SK-N-SH treated with all-trans-retinoic acid at 6 μM for 48 hours (cell line): ENCODE results near the gene ARHGAP44.

ENCODE experiments used
- ATAC-seq: fragments of 200-7000 bp; cut with Tn5 transposase; 3 replicates; pipeline ENCODE4 v1.9.1; 2020; ENCODE audit warnings: mild to moderate bottlenecking, moderate library complexity
- ARNTL ChIP-seq: fragments of 450-650 bp; formaldehyde crosslinking; IDR thresholded peaks from 2 replicates; pipeline ENCODE4 v1.5.0; 2020; ENCODE audit warnings: low read depth, mild to moderate bottlenecking, moderate library complexity, borderline replicate concordance
- CSDC2 ChIP-seq: fragments of 250-450 bp; sonication (Bioruptor Pico); IDR thresholded peaks from 2 replicates; pipeline ENCODE4 v1.5.0; 2020; ENCODE audit warnings: mild to moderate bottlenecking, moderate library complexity
- ESRRG ChIP-seq: fragments of 250-450 bp; sonication (Bioruptor Pico); IDR thresholded peaks from 2 replicates; pipeline ENCODE4 v1.6.1; 2021; ENCODE audit warnings: mild to moderate bottlenecking
- GLIS3 ChIP-seq: fragments of 250-450 bp; sonication (Bioruptor Pico); IDR thresholded peaks from 2 replicates; pipeline ENCODE4 v1.5.0; 2020; ENCODE audit warnings: mild to moderate bottlenecking, moderate library complexity
- ISL1 ChIP-seq: fragments of 250-450 bp; sonication (Bioruptor Pico); IDR thresholded peaks from 2 replicates; pipeline ENCODE4 v2.1.2; 2022; ENCODE audit warnings: mild to moderate bottlenecking, moderate library complexity
- OSR1 ChIP-seq: fragments of 250-450 bp; sonication (Bioruptor Pico); IDR thresholded peaks from 2 replicates; pipeline ENCODE4 v1.8.0; 2022; ENCODE audit warnings: moderate library complexity, mild to moderate bottlenecking, inconsistent platforms
- RARB ChIP-seq: fragments of 250-450 bp; sonication (Bioruptor Pico); IDR thresholded peaks from 2 replicates; pipeline ENCODE4 v1.8.0; 2021; ENCODE audit warnings: mild to moderate bottlenecking, moderate library complexity
- SNAI2 ChIP-seq: fragments of 250-450 bp; sonication (Bioruptor Pico); IDR thresholded peaks from 2 replicates; pipeline ENCODE4 v1.5.0; 2020; ENCODE audit warnings: mild to moderate bottlenecking, moderate library complexity
- TCF4 ChIP-seq: fragments of 250-450 bp; sonication (Bioruptor Pico); IDR thresholded peaks from 2 replicates; pipeline ENCODE4 v1.8.0; 2021; ENCODE audit warnings: mild to moderate bottlenecking, moderate library complexity, borderline replicate concordance
- TOX ChIP-seq: fragments of 250-450 bp; sonication (Bioruptor Pico); IDR thresholded peaks from 2 replicates; pipeline ENCODE4 v1.8.0; 2021; ENCODE audit warnings: mild to moderate bottlenecking, moderate library complexity, borderline replicate concordance
- ZC3H10 ChIP-seq: fragments of 250-450 bp; sonication (Bioruptor Pico); IDR thresholded peaks from 2 replicates; pipeline ENCODE4 v1.5.1; 2021; ENCODE audit warnings: mild to moderate bottlenecking, moderate library complexity
- ZFP3 ChIP-seq: fragments of 250-450 bp; sonication (Bioruptor Pico); IDR thresholded peaks from 2 replicates; pipeline ENCODE4 v1.5.0; 2020; ENCODE audit warnings: mild to moderate bottlenecking, moderate library complexity
- ZFP30 ChIP-seq: fragments of 450-650 bp; formaldehyde crosslinking; IDR thresholded peaks from 2 replicates; pipeline ENCODE4 v1.5.0; 2022; ENCODE audit warnings: mild to moderate bottlenecking, moderate library complexity
- ZNF565 ChIP-seq: fragments of 450-650 bp; formaldehyde crosslinking; conservative IDR thresholded peaks from 2 replicates; pipeline ENCODE4 v1.5.0; 2020; ENCODE audit warnings: low read depth, mild to moderate bottlenecking, moderate library complexity
- ZNF70 ChIP-seq: fragments of 450-650 bp; formaldehyde crosslinking; IDR thresholded peaks from 2 replicates; pipeline ENCODE4 v1.5.0; 2020; ENCODE audit warnings: mild to moderate bottlenecking, moderate library complexity
- ZNF8 ChIP-seq: fragments of 450-650 bp; formaldehyde crosslinking; IDR thresholded peaks from 2 replicates; pipeline ENCODE4 v1.5.0; 2020; ENCODE audit warnings: mild to moderate bottlenecking, moderate library complexity
- TF ChIP-seq, protein P1 (sequence below): fragments of 250-450 bp; sonication (Bioruptor Pico); IDR thresholded peaks from 2 replicates; pipeline ENCODE4 v1.5.1; 2021; ENCODE audit warnings: mild to moderate bottlenecking, moderate library complexity
- TF ChIP-seq, protein P2 (sequence below): fragments of 250-450 bp; sonication (Bioruptor Pico); IDR thresholded peaks from 2 replicates; pipeline ENCODE4 v1.5.1; 2020; ENCODE audit warnings: low read depth, mild to moderate bottlenecking, moderate library complexity
- TF ChIP-seq, protein P3 (sequence below): fragments of 250-450 bp; sonication (Bioruptor Pico); IDR thresholded peaks from 2 replicates; pipeline ENCODE4 v1.8.0; 2020; ENCODE audit warnings: mild to moderate bottlenecking, moderate library complexity, borderline replicate concordance
- TF ChIP-seq, protein P4 (sequence below): fragments of 250-450 bp; sonication (Bioruptor Pico); IDR thresholded peaks from 2 replicates; pipeline ENCODE4 v1.5.0; 2020; ENCODE audit warnings: mild to moderate bottlenecking, moderate library complexity

ARHGAP44 gene

DNA sequence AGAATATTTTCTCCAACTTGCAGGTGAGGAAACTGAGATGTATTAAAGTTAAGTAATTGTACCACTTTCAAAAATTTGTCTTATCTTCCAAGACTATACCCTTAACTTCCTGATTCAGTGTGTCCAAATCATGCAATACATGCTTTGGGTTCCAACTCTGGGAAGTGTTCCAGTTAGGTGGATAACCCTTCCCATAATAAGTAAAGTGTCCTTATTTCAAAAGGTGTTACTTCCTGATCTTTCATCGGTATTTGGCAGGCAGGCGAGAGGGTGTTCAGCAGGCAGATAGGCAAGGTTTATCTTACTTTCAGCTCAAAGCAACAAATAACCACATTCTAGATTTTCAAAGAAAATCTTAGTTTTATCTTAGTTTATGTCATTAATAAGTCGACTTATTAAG is 46.3 kb upstream of the ARHGAP44 start:
- ATAC-seq, result no peak

DNA sequence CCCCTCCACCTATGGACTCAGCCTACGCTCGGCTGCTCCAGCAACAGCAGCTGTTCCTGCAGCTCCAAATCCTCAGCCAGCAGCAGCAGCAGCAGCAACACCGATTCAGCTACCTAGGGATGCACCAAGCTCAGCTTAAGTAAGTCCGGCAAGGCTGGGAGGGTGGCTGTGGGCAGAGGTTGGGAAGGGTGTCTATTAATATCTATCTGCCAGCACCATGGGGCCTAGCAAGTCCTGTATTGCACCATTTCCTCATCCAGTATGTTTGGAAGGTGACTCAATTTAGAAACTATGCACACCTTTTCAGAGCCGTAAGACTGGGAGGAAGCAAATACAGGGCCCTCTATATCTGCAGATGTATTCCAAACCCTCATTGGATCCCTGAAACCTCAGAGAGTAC is 45.0 kb upstream of the ARHGAP44 start:
- TF ChIP-seq ESRRG (CRISPR knock-in tag), result no peak
- TF ChIP-seq, protein P1, sequence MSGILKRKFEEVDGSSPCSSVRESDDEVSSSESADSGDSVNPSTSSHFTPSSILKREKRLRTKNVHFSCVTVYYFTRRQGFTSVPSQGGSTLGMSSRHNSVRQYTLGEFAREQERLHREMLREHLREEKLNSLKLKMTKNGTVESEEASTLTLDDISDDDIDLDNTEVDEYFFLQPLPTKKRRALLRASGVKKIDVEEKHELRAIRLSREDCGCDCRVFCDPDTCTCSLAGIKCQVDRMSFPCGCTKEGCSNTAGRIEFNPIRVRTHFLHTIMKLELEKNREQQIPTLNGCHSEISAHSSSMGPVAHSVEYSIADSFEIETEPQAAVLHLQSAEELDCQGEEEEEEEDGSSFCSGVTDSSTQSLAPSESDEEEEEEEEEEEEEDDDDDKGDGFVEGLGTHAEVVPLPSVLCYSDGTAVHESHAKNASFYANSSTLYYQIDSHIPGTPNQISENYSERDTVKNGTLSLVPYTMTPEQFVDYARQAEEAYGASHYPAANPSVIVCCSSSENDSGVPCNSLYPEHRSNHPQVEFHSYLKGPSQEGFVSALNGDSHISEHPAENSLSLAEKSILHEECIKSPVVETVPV (CRISPR knock-in tag), result no peak
- TF ChIP-seq ZC3H10 (CRISPR knock-in tag), result no peak
- no peak for TF ChIP-seq OSR1 (CRISPR knock-in tag)
- TF ChIP-seq ZFP3 (CRISPR knock-in tag), result no peak
- TF ChIP-seq SNAI2, result no peak
- TF ChIP-seq, protein P2, sequence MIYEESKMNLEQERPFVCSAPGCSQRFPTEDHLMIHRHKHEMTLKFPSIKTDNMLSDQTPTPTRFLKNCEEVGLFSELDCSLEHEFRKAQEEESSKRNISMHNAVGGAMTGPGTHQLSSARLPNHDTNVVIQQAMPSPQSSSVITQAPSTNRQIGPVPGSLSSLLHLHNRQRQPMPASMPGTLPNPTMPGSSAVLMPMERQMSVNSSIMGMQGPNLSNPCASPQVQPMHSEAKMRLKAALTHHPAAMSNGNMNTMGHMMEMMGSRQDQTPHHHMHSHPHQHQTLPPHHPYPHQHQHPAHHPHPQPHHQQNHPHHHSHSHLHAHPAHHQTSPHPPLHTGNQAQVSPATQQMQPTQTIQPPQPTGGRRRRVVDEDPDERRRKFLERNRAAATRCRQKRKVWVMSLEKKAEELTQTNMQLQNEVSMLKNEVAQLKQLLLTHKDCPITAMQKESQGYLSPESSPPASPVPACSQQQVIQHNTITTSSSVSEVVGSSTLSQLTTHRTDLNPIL (CRISPR knock-in tag), result no peak
- no peak for TF ChIP-seq ZNF565
- TF ChIP-seq GLIS3, result no peak
- TF ChIP-seq TOX (CRISPR knock-in tag), result no peak
- no peak for ATAC-seq

More for the DNA sequence above, 46.3 kb upstream of the ARHGAP44 start:
- TF ChIP-seq, protein P3, sequence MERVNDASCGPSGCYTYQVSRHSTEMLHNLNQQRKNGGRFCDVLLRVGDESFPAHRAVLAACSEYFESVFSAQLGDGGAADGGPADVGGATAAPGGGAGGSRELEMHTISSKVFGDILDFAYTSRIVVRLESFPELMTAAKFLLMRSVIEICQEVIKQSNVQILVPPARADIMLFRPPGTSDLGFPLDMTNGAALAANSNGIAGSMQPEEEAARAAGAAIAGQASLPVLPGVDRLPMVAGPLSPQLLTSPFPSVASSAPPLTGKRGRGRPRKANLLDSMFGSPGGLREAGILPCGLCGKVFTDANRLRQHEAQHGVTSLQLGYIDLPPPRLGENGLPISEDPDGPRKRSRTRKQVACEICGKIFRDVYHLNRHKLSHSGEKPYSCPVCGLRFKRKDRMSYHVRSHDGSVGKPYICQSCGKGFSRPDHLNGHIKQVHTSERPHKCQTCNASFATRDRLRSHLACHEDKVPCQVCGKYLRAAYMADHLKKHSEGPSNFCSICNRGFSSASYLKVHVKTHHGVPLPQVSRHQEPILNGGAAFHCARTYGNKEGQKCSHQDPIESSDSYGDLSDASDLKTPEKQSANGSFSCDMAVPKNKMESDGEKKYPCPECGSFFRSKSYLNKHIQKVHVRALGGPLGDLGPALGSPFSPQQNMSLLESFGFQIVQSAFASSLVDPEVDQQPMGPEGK (CRISPR knock-in tag), result no peak
- no peak for TF ChIP-seq SNAI2
- TF ChIP-seq ESRRG (CRISPR knock-in tag), result no peak
- TF ChIP-seq, protein P4, sequence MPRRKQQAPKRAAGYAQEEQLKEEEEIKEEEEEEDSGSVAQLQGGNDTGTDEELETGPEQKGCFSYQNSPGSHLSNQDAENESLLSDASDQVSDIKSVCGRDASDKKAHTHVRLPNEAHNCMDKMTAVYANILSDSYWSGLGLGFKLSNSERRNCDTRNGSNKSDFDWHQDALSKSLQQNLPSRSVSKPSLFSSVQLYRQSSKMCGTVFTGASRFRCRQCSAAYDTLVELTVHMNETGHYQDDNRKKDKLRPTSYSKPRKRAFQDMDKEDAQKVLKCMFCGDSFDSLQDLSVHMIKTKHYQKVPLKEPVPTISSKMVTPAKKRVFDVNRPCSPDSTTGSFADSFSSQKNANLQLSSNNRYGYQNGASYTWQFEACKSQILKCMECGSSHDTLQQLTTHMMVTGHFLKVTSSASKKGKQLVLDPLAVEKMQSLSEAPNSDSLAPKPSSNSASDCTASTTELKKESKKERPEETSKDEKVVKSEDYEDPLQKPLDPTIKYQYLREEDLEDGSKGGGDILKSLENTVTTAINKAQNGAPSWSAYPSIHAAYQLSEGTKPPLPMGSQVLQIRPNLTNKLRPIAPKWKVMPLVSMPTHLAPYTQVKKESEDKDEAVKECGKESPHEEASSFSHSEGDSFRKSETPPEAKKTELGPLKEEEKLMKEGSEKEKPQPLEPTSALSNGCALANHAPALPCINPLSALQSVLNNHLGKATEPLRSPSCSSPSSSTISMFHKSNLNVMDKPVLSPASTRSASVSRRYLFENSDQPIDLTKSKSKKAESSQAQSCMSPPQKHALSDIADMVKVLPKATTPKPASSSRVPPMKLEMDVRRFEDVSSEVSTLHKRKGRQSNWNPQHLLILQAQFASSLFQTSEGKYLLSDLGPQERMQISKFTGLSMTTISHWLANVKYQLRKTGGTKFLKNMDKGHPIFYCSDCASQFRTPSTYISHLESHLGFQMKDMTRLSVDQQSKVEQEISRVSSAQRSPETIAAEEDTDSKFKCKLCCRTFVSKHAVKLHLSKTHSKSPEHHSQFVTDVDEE, result no peak
- no peak for TF ChIP-seq RARB (CRISPR knock-in tag)
- no peak for TF ChIP-seq ZC3H10 (CRISPR knock-in tag)
- no peak for TF ChIP-seq TCF4 (CRISPR knock-in tag)
- no peak for TF ChIP-seq GLIS3
- TF ChIP-seq OSR1 (CRISPR knock-in tag), result no peak
- TF ChIP-seq ISL1 (CRISPR knock-in tag), result no peak
- TF ChIP-seq ZNF565, result no peak

DNA sequence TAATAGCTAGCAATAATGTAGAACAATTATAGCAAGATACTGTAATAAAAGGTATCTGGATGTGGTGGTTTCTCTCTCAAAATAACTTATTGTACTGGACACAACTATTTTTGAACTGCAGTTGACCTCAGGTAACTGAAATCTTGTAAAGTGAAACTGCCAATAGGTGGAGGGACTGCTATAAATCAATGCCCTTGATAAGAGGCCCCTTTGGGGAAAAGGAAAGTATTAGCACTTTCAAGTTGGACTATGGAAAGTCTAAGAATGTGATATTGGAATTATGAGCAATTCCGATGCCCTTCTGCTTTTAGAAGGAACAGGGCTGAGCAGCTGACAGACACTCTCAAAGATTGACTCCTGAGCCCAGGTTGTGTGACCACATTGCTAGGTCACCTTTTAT is 44.5 kb upstream of the ARHGAP44 start:
- no peak for ATAC-seq
- TF ChIP-seq ZNF8 (no peak), ISL1 (CRISPR knock-in tag) (no peak), SNAI2 (no peak), CSDC2 (CRISPR knock-in tag) (no peak), ZNF565 (no peak), RARB (CRISPR knock-in tag) (no peak), ESRRG (CRISPR knock-in tag) (no peak), OSR1 (CRISPR knock-in tag) (no peak), ARNTL (CRISPR knock-in tag) (no peak), TOX (CRISPR knock-in tag) (no peak), ZC3H10 (CRISPR knock-in tag) (no peak), TCF4 (CRISPR knock-in tag) (no peak), ZFP30 (CRISPR knock-in tag) (no peak), ZNF70 (CRISPR knock-in tag) (no peak), GLIS3 (no peak)
- TF ChIP-seq, protein P3 (CRISPR knock-in tag), result no peak
- TF ChIP-seq, protein P1 (CRISPR knock-in tag), result no peak
- TF ChIP-seq, all 23 proteins: peak for 0
